Medulla oblongata (tissue), 1 donor: Measurements from ENCODE around the gene PVALB.

Experiments used
- DNase-seq: peaks from one replicate; pipeline ENCODE4 v3.0.0-alpha.2; 2015; ENCODE audit errors: extremely low spot score

The PVALB gene

DNA sequence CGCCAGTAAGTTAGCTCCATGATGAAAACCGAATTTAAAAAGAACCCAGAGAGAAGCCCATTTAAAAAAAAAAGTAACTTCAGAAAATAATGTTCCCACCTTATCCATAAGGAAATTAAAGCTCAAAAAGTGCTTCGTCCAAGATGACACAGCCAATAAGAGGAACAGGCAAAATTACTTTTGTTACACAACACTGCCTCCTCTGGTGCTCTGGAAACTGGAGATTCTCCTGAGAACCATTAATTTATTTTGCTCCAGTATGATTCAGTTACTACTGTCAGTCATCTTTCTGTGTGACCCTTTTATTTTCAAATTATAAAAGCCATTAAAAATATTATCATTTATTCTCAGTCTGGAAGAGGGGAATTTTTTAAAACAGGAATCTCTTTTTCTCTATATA, 42.9 kb downstream of the PVALB start:
- DNase-seq: peak; percentile 65

GRCh38 chr22:36772451-36772850, 44.4 kb downstream of the PVALB start:
- DNase-seq: no peak

DNA sequence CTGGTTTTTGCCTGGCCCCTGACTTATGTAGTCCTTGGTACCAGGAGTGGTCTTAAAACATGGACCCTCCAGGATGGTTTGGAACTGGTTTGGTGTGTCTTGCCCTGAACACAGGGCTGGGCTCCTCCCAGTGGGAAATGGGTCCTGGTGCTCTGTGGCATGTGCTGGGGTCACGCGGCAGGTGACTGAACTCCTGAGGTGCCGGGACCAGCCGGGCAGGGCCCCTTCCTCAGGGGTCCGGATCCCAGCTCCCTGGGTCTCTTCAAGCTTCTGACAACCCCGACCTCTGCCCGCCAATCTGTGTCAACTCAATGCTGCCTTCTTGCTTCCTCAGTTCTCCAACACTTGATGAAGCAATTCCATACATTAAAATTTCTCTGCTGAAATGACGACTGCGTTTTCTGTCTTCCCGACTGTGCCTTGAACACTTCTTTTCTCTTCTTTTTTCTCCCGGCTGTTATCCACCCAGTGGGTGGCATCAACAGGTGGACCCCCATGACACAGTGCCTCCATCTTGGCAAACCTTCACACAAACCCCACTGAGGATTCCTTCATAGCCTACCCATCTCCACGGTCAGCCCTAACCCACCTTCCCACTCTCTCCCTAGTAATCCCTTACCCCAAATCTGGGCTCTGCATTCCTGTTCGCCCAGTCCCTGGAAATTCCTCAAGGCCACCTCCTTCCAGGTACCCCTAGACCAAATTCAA, 45.3 kb downstream of the PVALB start:
- no peak for DNase-seq

- DNase-seq: no peak
These were observed 46.2 kb downstream of the PVALB start for GRCh38 chr22:36770513-36771231.

- no peak for DNase-seq
These were observed 47.0 kb downstream of the PVALB start for GRCh38 chr22:36769541-36770512.

DNA sequence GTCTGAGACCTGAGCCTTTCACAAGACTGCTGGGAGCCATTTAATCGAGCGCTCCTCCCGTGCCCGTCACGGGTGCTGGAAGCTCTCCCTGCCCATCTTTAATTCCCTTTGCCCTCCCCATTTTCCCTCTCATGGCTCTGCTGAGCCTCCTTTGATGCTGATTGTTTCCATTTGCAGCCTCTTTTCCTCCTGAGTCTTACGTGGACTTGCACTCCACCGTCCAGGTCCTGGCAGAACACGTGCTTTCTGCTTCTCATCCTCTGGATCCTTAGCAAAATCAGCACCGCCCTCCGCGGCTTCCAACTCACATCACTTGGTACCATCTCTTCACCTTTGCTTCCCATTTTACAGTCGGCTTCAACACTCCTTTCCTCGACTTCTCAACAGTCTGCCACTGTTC, 48.2 kb downstream of the PVALB start:
- no peak for DNase-seq

DNA sequence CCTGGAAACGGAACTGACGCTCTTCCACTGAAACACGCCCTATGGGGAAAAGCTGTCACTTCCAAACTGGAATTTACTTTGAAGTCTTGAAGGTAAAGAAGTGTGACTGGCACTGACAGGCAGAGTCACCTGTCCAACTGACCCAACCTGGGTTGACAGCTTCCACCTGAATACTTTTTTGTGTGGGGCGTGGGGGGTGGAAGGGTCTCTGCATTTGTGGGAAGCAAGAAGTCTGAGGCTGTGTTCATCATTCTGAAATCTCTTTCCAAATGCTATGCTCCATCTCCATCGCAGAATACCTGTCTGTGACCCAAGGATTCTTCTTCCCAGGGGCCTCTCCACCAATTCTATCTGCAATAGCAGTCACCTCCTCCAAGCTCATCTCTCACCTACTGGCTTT, 48.7 kb downstream of the PVALB start:
- no peak for DNase-seq

- DNase-seq: no peak
These were observed 49.6 kb downstream of the PVALB start for GRCh38 chr22:36767035-36767775.

GRCh38 chr22:36765943-36766450, 50.8 kb downstream of the PVALB start:
- DNase-seq: peak; percentile 48

GRCh38 chr22:36765131-36765942, 51.5 kb downstream of the PVALB start:
- DNase-seq: no peak

- peak; percentile 27 for DNase-seq
These were observed 52.2 kb downstream of the PVALB start for GRCh38 chr22:36764641-36765040.

GRCh38 chr22:36764060-36764459, 52.8 kb downstream of the PVALB start:
- DNase-seq: no peak

- DNase-seq: no peak
These were observed 53.3 kb downstream of the PVALB start for GRCh38 chr22:36763576-36763975.

GRCh38 chr22:36762687-36763260, 54.1 kb downstream of the PVALB start:
- DNase-seq: no peak

DNA sequence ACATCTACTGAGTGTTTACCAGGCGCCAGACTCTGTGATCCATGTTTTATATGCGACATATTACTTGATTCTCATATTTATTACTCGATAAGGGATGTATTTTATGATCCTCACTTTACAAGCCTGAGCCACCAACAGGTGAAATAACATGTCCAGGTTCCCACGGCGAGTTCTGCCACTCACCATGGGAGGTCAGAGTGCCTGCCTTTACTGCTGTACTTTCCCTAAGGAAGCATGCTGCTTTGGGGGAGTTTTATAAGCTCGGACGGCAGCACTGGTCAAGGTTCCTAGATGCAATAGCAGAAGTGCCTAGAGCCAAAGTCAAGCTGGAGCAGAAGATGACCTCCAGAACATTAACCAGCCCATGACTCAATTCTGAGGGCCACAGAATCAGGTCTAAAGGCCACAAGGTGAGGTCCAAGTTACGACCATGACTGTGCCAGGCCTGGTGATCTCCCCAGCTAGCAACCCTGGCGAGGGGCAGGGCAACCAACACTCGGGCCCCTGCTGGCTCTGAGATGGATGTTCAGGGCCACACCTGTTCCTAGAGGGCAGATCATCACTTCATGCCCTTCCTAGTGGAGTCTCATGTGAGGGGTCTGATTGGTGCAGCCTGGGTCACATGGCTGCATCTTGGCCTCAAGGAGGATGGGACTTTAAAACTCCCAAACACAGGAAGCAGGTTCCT, 55.1 kb downstream of the PVALB start:
- no peak for DNase-seq

GRCh38 chr22:36760786-36761185, 56.0 kb downstream of the PVALB start:
- no peak for DNase-seq

DNA sequence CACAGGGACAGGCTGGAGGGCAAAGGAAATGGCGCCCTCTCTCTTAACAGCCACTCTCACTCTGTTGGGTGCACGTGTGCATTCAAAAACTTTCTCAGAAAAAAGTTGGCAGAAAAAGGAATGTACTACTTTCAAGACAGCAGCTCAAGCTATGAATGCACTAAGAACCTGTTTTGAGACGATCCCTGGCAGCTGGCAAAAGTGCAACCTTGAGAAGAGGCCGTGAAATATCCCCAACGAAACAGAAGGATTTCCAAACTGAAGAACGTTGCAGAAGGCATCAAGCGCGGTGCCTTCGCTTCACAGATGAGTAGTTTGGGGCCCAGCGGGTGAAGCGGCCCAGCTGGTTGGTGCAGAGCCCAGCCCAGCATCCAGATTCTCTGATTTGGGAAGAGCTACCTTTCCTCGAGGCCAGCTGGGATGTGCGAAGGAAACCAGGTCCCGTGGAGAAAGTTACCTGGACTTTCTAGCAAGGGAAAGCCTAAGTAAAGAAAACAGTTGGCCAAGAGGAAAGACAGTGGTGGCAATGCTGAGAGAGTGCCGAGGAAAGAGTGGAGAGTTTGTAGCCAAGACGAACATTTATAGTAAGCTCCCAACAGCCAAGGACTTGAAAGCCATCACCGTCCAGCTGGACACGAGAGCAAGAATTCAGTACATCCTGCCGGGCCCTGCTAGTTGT, 57.2 kb downstream of the PVALB start:
- no peak for DNase-seq

DNA sequence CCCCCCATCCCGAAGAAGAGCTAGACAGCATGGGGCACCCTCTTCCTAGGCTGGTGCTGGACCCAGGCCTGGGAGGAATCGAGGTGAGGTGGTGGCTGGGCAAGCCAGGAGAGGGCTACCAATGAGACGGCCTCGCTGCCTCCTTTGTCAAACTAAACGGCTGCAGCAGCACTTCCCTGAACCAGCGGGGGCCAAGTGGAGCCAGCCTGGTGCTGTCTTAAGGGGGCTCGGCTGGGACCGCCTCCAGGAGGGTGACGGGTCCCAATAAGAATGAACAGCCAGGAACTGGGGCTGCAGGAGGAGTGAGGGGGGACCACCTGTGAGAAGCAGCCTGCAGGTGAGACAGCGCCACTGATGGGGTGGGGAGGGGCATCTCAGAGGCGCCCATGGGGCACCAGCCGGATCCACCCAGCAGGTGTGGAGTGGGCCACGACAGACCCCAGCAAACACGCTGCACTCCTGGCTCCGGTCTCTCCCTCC, 58.0 kb downstream of the PVALB start:
- DNase-seq: no peak
